ENCODE measurements around the gene ATP6AP1. TPM values are rescaled to one million over a fixed set of nuclear protein-coding genes. Genes with fewer than 3 reads are reported as not detected.

Gene ATP6AP1
- total RNA-seq, 2 donors from 2014 or later = 49.8 to 51.4 TPM

GRCh38 chrX:154486052-154486395 is 57.5 kb downstream of the ATP6AP1 start:
- no peaks in the 10 kb centered on the region for H3K27me3 ChIP-seq
- peak overlapping the region; percentile 7 to 32 for H3K4me3 ChIP-seq
- H3K4me1 ChIP-seq = peaks cover 50% of the 10 kb centered on the region
- WGBS, 2 donors = 1% methylated on average over 12 of the region's 35 CpGs; no CpG with 5 or more reads in 1 of the 2 donors
- ATAC-seq (peak; percentile 4), DNase-seq (peak; percentile 56 to 70 (median 64))
- TF ChIP-seq CTCF (IDR thresholded peaks at IDR 0.05) (no peak), POLR2A (IDR thresholded peaks at IDR 0.05) (peak in 2 of 3 donors; percentile 11 to 18)
- H3K9me3 ChIP-seq = no peaks in the 10 kb centered on the region
- peak overlapping the region; percentile 80 to 89 (median 84) for H3K27ac ChIP-seq
- no peaks in the 10 kb centered on the region for H3K36me3 ChIP-seq (replicated peaks in 1 of 2; ENCODE audit: insufficient read depth in 1 of 2, low read depth in 2 of 2)
- intact Hi-C loops (cut with DNase I) = no loop called here

Small RNA genes within 50 kb of the gene (microRNA-seq; reads per million reads assigned to microRNA genes)
- gene MIR6858 (ENCODE audit: borderline number of aligned reads in 2 of 2, borderline replicate concordance in 2 of 2) = 0 to 0.47 reads per million in 2 donors

Small RNA genes within 50 kb of the gene (small RNA-seq; reads per million reads assigned to genes)
- gene MIR6858 (not detected), gene SNORA70 (not detected)

Other genes with a start within 250 kb of the ATP6AP1 start
- not detected for gene OPN1MW, start 246.1 kb upstream of the ATP6AP1 start, total RNA-seq
- not detected for gene OPN1MW2, start 208.9 kb upstream of the ATP6AP1 start, total RNA-seq
- gene OPN1MW3, start 171.1 kb upstream of the ATP6AP1 start, total RNA-seq = not detected
- gene TEX28, start 133.6 kb upstream of the ATP6AP1 start, total RNA-seq = not detected
- not detected for gene TKTL1, start 132.9 kb upstream of the ATP6AP1 start, total RNA-seq
- gene FLNA, start 54.0 kb upstream of the ATP6AP1 start, total RNA-seq = 100 to 1,000 TPM; 230 to 308 TPM
- 10 to 100 TPM; 23.6 to 28.3 TPM for gene EMD, start 49.4 kb upstream of the ATP6AP1 start, total RNA-seq
- 1,000 to 10,000 TPM; 1,426 to 2,757 TPM for gene RPL10, start 30.3 kb upstream of the ATP6AP1 start, total RNA-seq
- 10 to 100 TPM in 1 of 2 donors, 1 to 10 TPM in 1; 9.6 to 16.1 TPM for gene DNASE1L1, start 19.4 kb upstream of the ATP6AP1 start, total RNA-seq
- 10 to 100 TPM; 42.0 to 97.6 TPM for gene TAFAZZIN, start 17.1 kb upstream of the ATP6AP1 start, total RNA-seq
- gene GDI1, start 8.5 kb downstream of the ATP6AP1 start, total RNA-seq = 10 to 100 TPM; 68.5 to 83.4 TPM
- gene FAM50A, start 15.5 kb downstream of the ATP6AP1 start, total RNA-seq = 10 to 100 TPM; 14.5 to 48.8 TPM
- gene PLXNA3, start 29.6 kb downstream of the ATP6AP1 start, total RNA-seq = 10 to 100 TPM in 1 of 2 donors, 1 to 10 TPM in 1; 7.3 to 19.1 TPM
- gene LAGE3, start 50.6 kb downstream of the ATP6AP1 start, total RNA-seq = 10 to 100 TPM; 20.2 to 27.4 TPM
- 10 to 100 TPM; 24.9 to 34.9 TPM for gene UBL4A, start 57.9 kb downstream of the ATP6AP1 start, total RNA-seq
- 10 to 100 TPM; 18.9 to 24.7 TPM for gene SLC10A3, start 62.0 kb downstream of the ATP6AP1 start, total RNA-seq
- gene FAM3A, start 87.6 kb downstream of the ATP6AP1 start, total RNA-seq = 10 to 100 TPM; 32.3 to 48.3 TPM
- gene G6PD, start 118.2 kb downstream of the ATP6AP1 start, total RNA-seq = 10 to 100 TPM in 1 of 2 donors, 1 to 10 TPM in 1; 7.6 to 16.1 TPM
- 10 to 100 TPM in 1 of 2 donors, 1 to 10 TPM in 1; 9.9 to 11.9 TPM for gene IKBKG, start 118.9 kb downstream of the ATP6AP1 start, total RNA-seq
- gene CTAG1A, start 156.5 kb downstream of the ATP6AP1 start, total RNA-seq = not detected
- not detected for gene CTAG1B, start 190.6 kb downstream of the ATP6AP1 start, total RNA-seq
- gene CTAG2, start 224.9 kb downstream of the ATP6AP1 start, total RNA-seq = not detected